SU-DHL-6 (cell line): ENCODE data around the gene PLAAT2.

ENCODE experiments used
- CTCF ChIP-seq: fragments of 200-600 bp; sonication (generic); IDR thresholded peaks from one replicate; pipeline ENCODE4 v1.5.1; 2017; ENCODE audit warnings: antibody characterized with exemption, mild to moderate bottlenecking, low read length, moderate library complexity; ENCODE audit not compliant: insufficient read depth, poor library complexity, severe bottlenecking
- EZH2phosphoT487 ChIP-seq: fragments of 200-600 bp; sonication (generic), shearing (Covaris generic); conservative IDR thresholded peaks from 2 replicates; pipeline ENCODE4 v1.6.1; 2018; ENCODE audit warnings: mild to moderate bottlenecking, antibody characterized with exemption, low read length, moderate library complexity, mixed read lengths

GRCh38 chr11:63543711-63544110 is 19.5 kb downstream of the PLAAT2 start:
- TF ChIP-seq CTCF, result no peak
- TF ChIP-seq EZH2phosphoT487, result no peak
